ENCODE measurements around the gene PTGFR. TPM values are rescaled to one million over a fixed set of nuclear protein-coding genes. Genes with fewer than 3 reads are reported as not detected.

The PTGFR gene
- total RNA-seq, 1 donor from 2014 or later: not detected

DNA sequence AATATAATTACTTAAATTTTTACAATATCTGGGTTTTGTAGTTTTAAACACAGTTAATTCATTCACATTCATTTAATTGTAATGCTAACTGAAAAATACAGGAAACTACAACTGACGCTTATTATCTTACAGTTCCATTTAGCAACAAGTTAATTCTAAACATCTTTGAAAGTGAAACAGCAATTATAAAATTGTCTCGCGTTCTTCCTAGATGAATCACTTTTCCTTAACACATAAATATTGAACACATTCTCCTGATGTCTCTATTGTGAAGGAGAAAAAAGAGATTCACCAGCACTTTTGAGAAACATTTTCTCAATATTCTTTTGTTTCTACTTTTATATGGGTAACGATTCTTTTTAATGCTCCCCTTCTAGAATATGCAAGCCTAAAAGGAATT, 6.4 kb downstream of the PTGFR start:
- TF ChIP-seq, protein P1, sequence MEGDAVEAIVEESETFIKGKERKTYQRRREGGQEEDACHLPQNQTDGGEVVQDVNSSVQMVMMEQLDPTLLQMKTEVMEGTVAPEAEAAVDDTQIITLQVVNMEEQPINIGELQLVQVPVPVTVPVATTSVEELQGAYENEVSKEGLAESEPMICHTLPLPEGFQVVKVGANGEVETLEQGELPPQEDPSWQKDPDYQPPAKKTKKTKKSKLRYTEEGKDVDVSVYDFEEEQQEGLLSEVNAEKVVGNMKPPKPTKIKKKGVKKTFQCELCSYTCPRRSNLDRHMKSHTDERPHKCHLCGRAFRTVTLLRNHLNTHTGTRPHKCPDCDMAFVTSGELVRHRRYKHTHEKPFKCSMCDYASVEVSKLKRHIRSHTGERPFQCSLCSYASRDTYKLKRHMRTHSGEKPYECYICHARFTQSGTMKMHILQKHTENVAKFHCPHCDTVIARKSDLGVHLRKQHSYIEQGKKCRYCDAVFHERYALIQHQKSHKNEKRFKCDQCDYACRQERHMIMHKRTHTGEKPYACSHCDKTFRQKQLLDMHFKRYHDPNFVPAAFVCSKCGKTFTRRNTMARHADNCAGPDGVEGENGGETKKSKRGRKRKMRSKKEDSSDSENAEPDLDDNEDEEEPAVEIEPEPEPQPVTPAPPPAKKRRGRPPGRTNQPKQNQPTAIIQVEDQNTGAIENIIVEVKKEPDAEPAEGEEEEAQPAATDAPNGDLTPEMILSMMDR (IDR thresholded peaks at IDR 0.05; ENCODE audit: unreplicated experiment): no peak
- Mint-ChIP-seq H3K9me3 (ENCODE audit: low read depth) (no peaks in the 10 kb centered on the region), H3K4me1 (ENCODE audit: low read depth) (no peaks in the 10 kb centered on the region), H3K27ac (no peak overlapping the region), H3K36me3 (ENCODE audit: insufficient read depth) (no peaks in the 10 kb centered on the region), H3K4me3 (ENCODE audit: low read depth) (no peak overlapping the region), H3K27me3 (peaks cover 48% of the 10 kb centered on the region)
- DNase-seq (ENCODE audit: low spot score, unreplicated experiment): no peak

DNA sequence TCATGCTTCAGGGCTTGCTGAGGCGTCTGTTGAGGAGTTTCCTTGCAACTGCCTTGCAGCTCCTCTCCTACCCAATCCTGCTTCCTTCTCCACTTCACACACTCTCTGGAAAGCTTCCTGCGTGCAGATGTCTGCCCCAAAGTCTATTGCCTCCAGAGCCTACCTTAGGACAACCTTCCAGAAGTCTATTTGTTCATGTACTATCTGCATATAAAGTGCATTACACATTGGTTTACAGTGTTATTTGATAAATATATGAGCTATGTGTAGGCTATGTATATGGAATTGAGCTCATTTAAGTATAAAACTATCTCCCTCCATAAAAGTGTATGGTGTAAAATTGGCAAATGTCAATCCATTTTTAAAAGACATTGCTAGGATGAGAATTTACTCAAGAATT, 9.8 kb downstream of the PTGFR start:
- Mint-ChIP-seq H3K4me1 (ENCODE audit: low read depth) (no peaks in the 10 kb centered on the region), H3K27me3 (peaks cover 21% of the 10 kb centered on the region), H3K27ac (no peak overlapping the region), H3K36me3 (ENCODE audit: insufficient read depth) (no peaks in the 10 kb centered on the region), H3K9me3 (ENCODE audit: low read depth) (no peaks in the 10 kb centered on the region), H3K4me3 (ENCODE audit: low read depth) (no peak overlapping the region)
- DNase-seq (ENCODE audit: low spot score, unreplicated experiment): no peak
- TF ChIP-seq, protein P1 (IDR thresholded peaks at IDR 0.05; ENCODE audit: unreplicated experiment): no peak

DNA sequence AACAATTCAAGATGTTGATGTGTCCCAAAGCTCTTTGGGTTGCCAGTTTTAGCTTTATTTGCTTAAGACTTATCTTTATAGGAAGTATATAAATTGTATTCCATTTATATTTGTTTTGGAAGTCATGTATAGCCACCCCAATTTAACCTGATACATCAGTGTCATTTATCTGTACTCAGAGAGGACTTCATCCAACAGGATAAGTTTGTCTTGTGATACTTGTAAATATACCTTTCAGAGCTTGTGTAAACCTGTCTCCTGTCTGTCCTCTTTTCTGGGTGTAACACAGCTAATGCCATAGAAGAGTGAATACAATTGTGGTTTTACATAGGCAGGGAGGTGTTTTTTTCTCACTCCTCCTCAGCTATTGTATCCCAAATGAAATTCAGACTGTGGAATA, 10.4 kb downstream of the PTGFR start:
- H3K27ac Mint-ChIP-seq: no peak overlapping the region
- H3K4me1 Mint-ChIP-seq (ENCODE audit: low read depth): no peaks in the 10 kb centered on the region
- TF ChIP-seq, protein P1 (IDR thresholded peaks at IDR 0.05; ENCODE audit: unreplicated experiment): no peak
- H3K9me3 Mint-ChIP-seq (ENCODE audit: low read depth): no peaks in the 10 kb centered on the region
- no peak for DNase-seq (ENCODE audit: low spot score, unreplicated experiment)
- H3K4me3 Mint-ChIP-seq (ENCODE audit: low read depth): no peak overlapping the region
- H3K27me3 Mint-ChIP-seq: peaks cover 20% of the 10 kb centered on the region
- no peaks in the 10 kb centered on the region for H3K36me3 Mint-ChIP-seq (ENCODE audit: insufficient read depth)

DNA sequence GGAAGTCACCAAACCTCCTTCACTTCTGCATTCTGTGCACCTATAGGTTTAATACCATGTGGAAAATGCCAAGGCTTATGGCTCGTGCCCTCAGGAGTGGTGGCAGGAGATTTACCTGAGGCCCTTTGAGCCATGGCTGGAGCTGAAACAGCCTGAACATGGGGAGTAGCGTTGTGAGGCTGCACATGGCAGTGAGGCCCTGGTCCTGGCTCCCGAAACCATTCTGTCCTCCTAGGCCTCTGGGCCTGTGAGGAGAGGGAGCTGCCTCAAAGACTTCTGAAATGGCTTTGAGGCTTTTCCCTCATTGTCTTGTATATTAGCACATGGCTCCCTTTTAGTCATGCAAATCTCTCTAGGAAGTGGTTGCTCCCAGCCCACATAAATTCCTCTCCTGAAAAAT, 20.6 kb downstream of the PTGFR start:
- no peak for DNase-seq (ENCODE audit: low spot score, unreplicated experiment)

DNA sequence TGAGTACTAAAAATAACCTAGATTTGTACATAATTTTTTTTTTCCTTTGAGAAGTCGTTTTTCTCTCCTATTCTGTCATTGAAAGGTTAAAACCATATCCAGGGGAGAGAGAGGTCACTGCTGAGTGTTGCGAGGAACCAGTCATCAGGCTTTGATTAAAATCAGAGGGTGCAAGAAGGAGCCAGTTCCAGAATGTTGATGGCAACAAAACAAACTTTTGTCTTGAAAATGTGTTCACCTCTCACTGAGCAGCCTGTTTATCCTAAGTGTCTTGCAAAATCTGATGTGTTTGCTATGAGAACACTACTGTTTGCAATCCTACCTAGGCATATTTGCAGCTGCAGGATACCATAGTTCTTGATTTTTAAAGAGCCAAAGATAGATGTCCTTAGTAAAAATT, 25.9 kb downstream of the PTGFR start:
- Mint-ChIP-seq H3K36me3 (ENCODE audit: insufficient read depth) (no peaks in the 10 kb centered on the region), H3K4me3 (ENCODE audit: low read depth) (no peak overlapping the region), H3K4me1 (ENCODE audit: low read depth) (no peaks in the 10 kb centered on the region), H3K9me3 (ENCODE audit: low read depth) (peaks cover 17% of the 10 kb centered on the region), H3K27ac (no peak overlapping the region), H3K27me3 (no peaks in the 10 kb centered on the region)
- DNase-seq (ENCODE audit: low spot score, unreplicated experiment): no peak
- TF ChIP-seq, protein P1 (IDR thresholded peaks at IDR 0.05; ENCODE audit: unreplicated experiment): no peak

More for the DNA sequence above, 20.6 kb downstream of the PTGFR start:
- Mint-ChIP-seq H3K27me3 (no peaks in the 10 kb centered on the region), H3K36me3 (ENCODE audit: insufficient read depth) (peaks cover 1% of the 10 kb centered on the region), H3K4me1 (ENCODE audit: low read depth) (no peaks in the 10 kb centered on the region), H3K9me3 (ENCODE audit: low read depth) (peaks cover 33% of the 10 kb centered on the region), H3K27ac (no peak overlapping the region), H3K4me3 (ENCODE audit: low read depth) (no peak overlapping the region)
- TF ChIP-seq, protein P1 (IDR thresholded peaks at IDR 0.05; ENCODE audit: unreplicated experiment): no peak

Data from progenitor cell of endocrine pancreas (in vitro differentiated cells).